NCI-H526 (cell line): ENCODE data around the gene ANKRD12.
A peak's percentile ranks its signal among the peaks of the same experiment; 100 is the strongest.
"Not testable (repeated sequence)": the region's sequence is repeated elsewhere in the genome, so short reads cannot be mapped to it uniquely, and the experiment has no call there.

Source experiments
- DNase-seq, 2 experiments: peaks; one replicate each; lab custom pipeline; 2025; lab: John Stamatoyannopoulos, UW

The ANKRD12 gene

DNA sequence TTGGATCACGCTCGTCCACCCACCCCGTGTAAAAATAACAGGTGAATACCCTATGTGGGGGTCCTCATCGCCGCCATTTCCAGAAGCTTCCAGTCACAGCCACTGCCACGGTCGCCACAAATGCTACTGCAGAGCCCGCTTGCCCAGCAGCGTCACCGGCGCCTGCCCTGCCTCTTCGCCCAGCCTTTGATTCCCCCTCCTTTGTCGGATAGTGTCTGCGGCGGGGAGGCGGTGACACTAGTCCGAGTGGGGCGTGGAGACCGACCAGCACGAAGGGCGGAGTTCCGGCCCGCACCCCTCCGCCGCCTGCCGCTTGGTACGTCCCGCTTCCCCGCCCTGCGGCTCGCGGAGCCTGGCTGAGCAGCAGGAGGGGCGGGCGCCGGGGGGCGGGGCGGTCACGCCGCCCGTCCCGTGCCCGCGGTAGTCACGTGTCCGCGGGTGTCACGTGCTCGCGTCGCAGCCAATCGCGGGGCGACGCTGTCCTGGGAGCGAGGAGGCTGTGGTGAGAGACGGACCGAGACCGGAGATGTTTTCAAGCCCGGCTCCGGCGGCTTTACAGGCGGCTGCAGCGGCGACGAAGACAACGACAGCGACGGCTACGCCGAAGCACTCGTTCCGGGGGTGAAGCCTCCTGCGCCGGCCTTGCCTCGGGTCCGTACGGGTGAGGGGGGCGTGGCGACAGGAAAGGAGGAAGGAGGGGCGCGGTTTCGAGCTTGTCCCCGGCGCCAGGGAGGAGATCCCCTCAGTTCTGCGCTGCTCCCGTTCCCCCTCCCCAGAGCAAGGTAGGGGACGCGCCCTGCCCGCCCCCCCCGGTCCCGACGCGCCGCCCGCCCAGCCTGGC is at the start of gene ANKRD12:
Gene ANKRD12 (plus strand): TSS at position 467 of the 841 bp plus-strand sequence. CDS start 45,652 bp downstream, outside the sequence.
- peak; percentile 88 to 93 for DNase-seq

GRCh38 chr18:9087144-9087543 is 49.4 kb upstream of the ANKRD12 start:
- no peak for DNase-seq

DNA sequence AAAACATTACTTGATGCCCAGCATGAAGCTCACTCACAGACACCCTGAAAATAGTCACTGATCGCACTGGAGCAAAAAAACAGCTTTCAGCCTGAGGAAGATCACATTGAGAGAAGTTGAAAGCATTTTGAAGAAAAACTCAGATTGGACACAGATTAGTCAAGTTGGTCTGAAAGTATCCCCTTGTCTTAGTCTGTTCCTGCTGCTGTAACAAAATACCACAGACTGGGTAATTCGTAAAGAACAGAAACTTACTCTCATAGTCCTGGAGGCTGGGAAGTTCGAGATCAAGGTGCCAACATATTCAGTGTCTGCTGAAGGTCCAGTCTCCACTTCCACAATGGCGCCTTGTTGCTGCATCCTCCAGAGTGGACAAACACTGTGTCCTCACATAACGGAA is 48.3 kb upstream of the ANKRD12 start:
- no peak for DNase-seq

DNA sequence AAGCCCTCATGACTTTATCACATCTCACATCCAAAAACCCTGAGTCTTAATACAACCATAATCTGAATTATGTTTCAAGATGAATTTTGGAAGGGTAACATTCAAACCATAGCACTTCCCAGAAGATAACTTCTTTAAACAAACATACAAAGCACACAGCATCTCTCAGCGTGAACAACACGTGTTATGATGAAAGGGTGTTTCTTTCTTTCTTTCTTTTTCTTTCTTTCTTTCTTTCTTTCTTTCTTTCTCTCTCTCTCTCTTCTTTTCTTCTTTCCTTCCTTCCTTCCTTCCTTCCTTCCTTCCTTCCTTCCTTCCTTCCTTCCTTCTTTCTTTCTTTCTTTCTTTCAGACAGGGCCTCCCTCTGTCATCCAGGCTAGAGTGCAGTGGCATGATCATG is 47.9 kb upstream of the ANKRD12 start:
- DNase-seq, result not testable (repeated sequence)

DNA sequence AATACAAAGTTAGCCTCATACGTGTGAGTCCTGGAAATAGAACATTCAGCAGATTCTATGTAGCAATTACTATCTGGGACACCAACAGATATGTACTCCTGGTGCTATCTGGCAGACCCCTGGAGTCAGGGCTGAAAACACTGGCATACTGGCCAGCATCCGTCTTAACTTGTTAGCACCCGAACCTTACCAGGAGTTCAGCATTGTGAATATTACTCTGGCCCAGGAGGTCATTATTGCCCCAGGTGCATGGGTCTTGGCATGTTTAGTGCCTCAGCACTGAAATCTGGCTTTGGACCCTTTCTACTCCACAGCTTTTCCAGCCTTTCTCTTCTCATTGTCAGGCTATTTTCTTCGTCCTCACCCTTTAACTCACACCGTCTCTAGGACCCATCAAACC is 46.0 kb upstream of the ANKRD12 start:
- no peak for DNase-seq

DNA sequence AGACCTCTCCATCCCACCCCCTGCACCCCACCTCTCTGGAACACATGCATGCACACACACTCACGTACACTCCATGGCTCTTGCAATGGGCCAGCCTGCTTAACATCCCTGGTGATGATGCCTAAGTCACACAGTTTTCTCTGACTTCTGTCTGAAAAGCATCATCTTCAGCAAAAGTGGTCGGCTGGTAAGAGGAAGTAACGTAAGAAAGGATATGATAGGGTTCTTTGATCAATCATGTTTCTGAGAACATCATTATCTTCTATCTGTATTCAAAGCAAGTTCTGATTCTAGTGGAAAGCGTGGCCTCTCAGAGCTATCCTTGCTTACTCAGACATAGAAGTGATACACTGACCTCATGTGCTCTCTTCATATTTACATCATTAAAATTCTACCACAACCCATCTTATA is 45.5 kb upstream of the ANKRD12 start:
- DNase-seq, result no peak

- peak in 1 of 2 experiments; percentile 38 for DNase-seq
Observed at GRCh38 chr18:9092665-9093064, 43.9 kb upstream of the ANKRD12 start.

GRCh38 chr18:9093109-9093508 is 43.5 kb upstream of the ANKRD12 start:
- DNase-seq, result not testable (repeated sequence)

DNA sequence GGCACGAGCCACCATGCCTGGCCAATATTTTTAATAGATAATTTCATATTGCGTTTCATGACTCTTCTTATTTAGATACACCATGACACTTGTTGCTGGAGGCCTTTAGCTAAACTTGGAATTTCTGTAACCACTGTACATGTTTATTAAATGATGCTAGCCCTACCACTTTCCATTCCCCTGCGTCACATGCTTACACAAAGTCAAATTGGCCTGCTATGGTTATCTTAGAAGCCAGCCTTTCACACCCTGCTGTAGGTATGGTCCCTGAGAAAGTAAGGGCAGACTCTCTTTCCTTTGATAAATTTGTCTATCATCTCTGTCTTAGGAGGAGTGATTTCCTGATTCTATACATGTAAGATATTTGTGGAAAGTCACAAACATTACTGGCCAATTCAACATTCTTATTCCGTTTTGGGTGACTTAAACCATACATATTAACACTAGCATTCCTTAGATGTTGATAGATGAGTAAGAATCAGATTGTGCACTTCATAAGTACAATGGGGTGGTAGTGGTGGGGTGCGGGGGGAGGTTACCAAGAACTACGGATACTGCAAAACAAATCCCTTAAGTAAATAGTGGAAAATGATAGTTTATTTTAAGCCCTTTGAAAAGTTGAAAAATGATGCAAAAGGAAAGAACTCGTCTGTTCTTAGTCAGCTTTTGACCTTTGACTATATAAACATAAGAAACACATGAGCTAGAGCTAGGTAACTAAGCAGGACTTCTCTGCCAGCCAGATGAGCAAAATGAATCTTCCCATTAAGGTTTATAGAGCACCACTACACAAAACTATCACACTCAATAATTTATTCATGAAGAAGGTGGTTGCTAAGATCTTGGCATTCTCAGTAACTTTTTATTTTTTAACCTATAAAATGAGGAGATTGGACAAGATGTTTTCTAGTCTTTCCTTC is 42.0 kb upstream of the ANKRD12 start:
- DNase-seq, result no peak

- DNase-seq, result peak; percentile 81 to 88
Observed at GRCh38 chr18:9095297-9096006, 41.1 kb upstream of the ANKRD12 start.

GRCh38 chr18:9096007-9096371 is 40.6 kb upstream of the ANKRD12 start:
- DNase-seq, result no peak

GRCh38 chr18:9096685-9097084 is 39.9 kb upstream of the ANKRD12 start:
- no peak for DNase-seq

DNA sequence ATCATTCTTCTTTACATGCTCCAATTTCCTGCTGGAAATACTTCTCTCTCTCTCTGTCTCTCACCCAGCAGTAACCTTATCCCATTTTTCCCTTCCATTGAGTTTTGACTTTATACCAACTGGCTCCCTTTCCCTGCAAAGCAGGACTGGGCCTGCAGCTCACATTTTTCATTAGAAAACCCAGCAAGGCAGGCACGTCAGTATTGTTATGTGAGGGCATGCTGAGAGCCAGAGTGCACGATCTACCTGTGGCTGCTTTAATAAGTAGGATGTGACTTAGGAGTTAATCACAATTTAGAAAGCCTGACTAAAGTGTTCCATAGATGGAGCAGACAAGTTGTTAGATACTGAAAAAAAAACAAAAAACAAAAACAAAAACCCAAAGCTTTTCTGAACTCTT is 39.2 kb upstream of the ANKRD12 start:
- DNase-seq, result no peak

- no peak for DNase-seq
Observed at GRCh38 chr18:9100796-9101195, 35.8 kb upstream of the ANKRD12 start.

GRCh38 chr18:9101730-9102507 is 34.7 kb upstream of the ANKRD12 start:
- DNase-seq, result no peak

- peak; percentile 68 to 94 for DNase-seq
Observed at GRCh38 chr18:9102508-9103375, 33.8 kb upstream of the ANKRD12 start, which contains the start of gene NDUFV2. TSS of gene NDUFV2 (plus strand) at chr18:9102699. CDS start at chr18:9102744, 45 bp downstream.

GRCh38 chr18:9103376-9103873 is 33.2 kb upstream of the ANKRD12 start:
- no peak for DNase-seq

DNA sequence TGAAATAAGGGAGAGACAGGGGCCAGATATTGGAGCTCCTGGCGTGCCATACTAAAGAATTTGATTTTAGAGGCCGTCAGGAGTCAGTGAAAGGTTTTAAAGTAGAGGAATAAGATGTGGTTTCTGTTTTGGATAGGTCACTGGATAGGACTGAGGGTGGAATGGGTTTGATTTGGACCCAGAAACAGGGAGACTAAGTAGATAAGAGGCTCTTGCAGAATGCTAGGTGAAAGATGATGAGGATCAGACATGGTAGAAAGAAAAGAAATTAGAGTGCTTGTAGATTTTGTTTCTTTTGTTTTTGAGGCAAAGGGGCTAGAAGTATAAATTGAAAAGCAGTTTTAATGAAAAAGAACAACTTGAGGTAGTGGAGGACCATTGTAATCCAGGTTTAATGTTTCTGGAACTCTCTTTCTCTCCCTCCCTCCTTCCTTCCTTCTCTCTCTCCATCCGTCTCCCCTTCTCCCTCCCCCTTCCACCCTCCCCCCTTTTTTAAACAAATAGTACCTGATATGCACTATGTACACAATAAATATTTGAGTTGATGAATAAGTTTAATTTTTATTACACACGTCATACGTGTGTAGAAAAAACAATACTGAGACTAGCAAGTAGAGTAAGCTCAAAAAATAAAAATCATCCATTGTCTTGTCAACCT is 32.2 kb upstream of the ANKRD12 start:
- DNase-seq, result no peak

DNA sequence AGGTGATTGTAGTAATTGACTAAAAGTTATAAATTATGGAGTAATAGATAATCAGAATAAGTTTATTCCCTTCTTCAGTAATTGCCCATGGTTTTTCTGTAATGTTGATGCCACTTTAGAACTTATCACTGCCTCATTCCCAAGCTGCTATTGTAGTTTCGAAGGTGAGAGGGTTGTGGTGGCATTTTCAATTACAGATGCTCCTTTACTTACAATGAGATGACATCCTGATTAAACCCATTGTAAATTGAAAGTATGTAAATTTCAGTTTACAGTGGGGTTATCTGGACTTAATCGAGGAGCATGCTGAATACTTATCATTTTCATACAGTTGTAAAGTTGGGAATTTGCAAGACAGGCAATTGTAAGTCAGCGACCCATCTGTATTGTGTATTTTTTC is 31.2 kb upstream of the ANKRD12 start:
- peak in 1 of 2 experiments; percentile 31 for DNase-seq

GRCh38 chr18:9106094-9106493 is 30.5 kb upstream of the ANKRD12 start:
- no peak for DNase-seq
